ENCODE measurements around the gene DBT. TPM values are rescaled to one million over a fixed set of nuclear protein-coding genes. Genes with fewer than 3 reads are reported as not detected.
A peak's percentile ranks its signal among the peaks of the same experiment; 100 is the strongest.
"Not testable (repeated sequence)": the region's sequence is repeated elsewhere in the genome, so short reads cannot be mapped to it uniquely, and the experiment has no call there.

The DBT gene
- total RNA-seq, 1 experiment from 2014 or later: 14.0 TPM

- intact Hi-C loops (cut with micrococcal nuclease): no loop called here
- RAD21 ChIA-PET (ENCODE audit: low non-redundant PET in 1 of 2, low total read pairs in 2 of 2, uncharacterized antibody in 2 of 2, unreplicated experiment in 2 of 2): no interaction called here
- H2AFZ ChIP-seq (ENCODE audit: low read depth, low read length, poor library complexity, severe bottlenecking): peak overlapping the region; percentile 66
- POLR2A ChIA-PET: no interaction called here
- peak overlapping the region; percentile 87 for H3K27ac ChIP-seq (ENCODE audit: low read depth, low read length)
- H4K20me1 ChIP-seq (ENCODE audit: insufficient read depth): no peaks in the 10 kb centered on the region
- H3K4me2 ChIP-seq (ENCODE audit: low read length): peak overlapping the region; percentile 88
- H3K9ac ChIP-seq (ENCODE audit: low read length): peak overlapping the region; percentile 95
- peaks cover 0 to 15% of the 10 kb centered on the region in 2 experiments; a peak in 2 of 4 replicates for H3K4me1 ChIP-seq (ENCODE audit: control insufficient read depth in 1 of 2, insufficient read depth in 2 of 2, low read length in 2 of 2)
- H3K27me3 ChIP-seq (ENCODE audit: insufficient read depth, low read length): no peaks in the 10 kb centered on the region
- ATAC-seq (peak; percentile 53), DNase-seq (ENCODE audit: low read depth, low spot score) (peak; percentile 6)
- peak overlapping the region; percentile 94 to 99 for H3K4me3 ChIP-seq (replicated peaks in 1 of 2; ENCODE audit: low read depth in 1 of 2, low read length in 2 of 2)
- BruUV-seq (replicated peaks): TSS peak; percentile 84
- H3K79me2 ChIP-seq (ENCODE audit: insufficient read depth, low read length): peaks cover 35% of the 10 kb centered on the region
- H3K36me3 ChIP-seq (ENCODE audit: control insufficient read depth in 1 of 2, insufficient read depth in 2 of 2, low read length in 2 of 2): peaks cover 14 to 16% of the 10 kb centered on the region in 2 experiments; a peak in 3 of 4 replicates
- H3K9me2 ChIP-seq (ENCODE audit: insufficient read depth): no peaks in the 10 kb centered on the region
- H3K9me3 ChIP-seq (ENCODE audit: control insufficient read depth in 1 of 2, insufficient read depth in 1 of 2, low read depth in 1 of 2, low read length in 2 of 2): no peaks in the 10 kb centered on the region
- TF ChIP-seq CTCF (IDR thresholded peaks at IDR 0.05 in 2 of 3, conservative IDR thresholded peaks at IDR 0.05 in 1 of 3; ENCODE audit: borderline replicate concordance in 1 of 3, insufficient read depth in 1 of 3, low read depth in 2 of 3, low read length in 2 of 3): no peak
- TF ChIP-seq, protein P1, sequence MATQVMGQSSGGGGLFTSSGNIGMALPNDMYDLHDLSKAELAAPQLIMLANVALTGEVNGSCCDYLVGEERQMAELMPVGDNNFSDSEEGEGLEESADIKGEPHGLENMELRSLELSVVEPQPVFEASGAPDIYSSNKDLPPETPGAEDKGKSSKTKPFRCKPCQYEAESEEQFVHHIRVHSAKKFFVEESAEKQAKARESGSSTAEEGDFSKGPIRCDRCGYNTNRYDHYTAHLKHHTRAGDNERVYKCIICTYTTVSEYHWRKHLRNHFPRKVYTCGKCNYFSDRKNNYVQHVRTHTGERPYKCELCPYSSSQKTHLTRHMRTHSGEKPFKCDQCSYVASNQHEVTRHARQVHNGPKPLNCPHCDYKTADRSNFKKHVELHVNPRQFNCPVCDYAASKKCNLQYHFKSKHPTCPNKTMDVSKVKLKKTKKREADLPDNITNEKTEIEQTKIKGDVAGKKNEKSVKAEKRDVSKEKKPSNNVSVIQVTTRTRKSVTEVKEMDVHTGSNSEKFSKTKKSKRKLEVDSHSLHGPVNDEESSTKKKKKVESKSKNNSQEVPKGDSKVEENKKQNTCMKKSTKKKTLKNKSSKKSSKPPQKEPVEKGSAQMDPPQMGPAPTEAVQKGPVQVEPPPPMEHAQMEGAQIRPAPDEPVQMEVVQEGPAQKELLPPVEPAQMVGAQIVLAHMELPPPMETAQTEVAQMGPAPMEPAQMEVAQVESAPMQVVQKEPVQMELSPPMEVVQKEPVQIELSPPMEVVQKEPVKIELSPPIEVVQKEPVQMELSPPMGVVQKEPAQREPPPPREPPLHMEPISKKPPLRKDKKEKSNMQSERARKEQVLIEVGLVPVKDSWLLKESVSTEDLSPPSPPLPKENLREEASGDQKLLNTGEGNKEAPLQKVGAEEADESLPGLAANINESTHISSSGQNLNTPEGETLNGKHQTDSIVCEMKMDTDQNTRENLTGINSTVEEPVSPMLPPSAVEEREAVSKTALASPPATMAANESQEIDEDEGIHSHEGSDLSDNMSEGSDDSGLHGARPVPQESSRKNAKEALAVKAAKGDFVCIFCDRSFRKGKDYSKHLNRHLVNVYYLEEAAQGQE (IDR thresholded peaks at IDR 0.05; ENCODE audit: low read depth): no peak
- TF ChIP-seq POLR2A (IDR thresholded peaks at IDR 0.05; ENCODE audit: borderline replicate concordance, extremely low read depth, insufficient read depth, insufficient read length): no peak
- no peak for TF ChIP-seq YY1 (IDR thresholded peaks at IDR 0.05; ENCODE audit: extremely low read depth, insufficient replicate concordance, low read depth, low read length)
- no peak for TF ChIP-seq ELF1 (IDR thresholded peaks at IDR 0.05; ENCODE audit: borderline replicate concordance, low read depth)
- TF ChIP-seq, protein P2, sequence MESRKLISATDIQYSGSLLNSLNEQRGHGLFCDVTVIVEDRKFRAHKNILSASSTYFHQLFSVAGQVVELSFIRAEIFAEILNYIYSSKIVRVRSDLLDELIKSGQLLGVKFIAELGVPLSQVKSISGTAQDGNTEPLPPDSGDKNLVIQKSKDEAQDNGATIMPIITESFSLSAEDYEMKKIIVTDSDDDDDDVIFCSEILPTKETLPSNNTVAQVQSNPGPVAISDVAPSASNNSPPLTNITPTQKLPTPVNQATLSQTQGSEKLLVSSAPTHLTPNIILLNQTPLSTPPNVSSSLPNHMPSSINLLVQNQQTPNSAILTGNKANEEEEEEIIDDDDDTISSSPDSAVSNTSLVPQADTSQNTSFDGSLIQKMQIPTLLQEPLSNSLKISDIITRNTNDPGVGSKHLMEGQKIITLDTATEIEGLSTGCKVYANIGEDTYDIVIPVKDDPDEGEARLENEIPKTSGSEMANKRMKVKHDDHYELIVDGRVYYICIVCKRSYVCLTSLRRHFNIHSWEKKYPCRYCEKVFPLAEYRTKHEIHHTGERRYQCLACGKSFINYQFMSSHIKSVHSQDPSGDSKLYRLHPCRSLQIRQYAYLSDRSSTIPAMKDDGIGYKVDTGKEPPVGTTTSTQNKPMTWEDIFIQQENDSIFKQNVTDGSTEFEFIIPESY (IDR thresholded peaks at IDR 0.05; ENCODE audit: extremely low read depth, insufficient replicate concordance, low read length): no peak
- no peak for TF ChIP-seq JUND (IDR thresholded peaks at IDR 0.05)
- no peak for TF ChIP-seq FOSL1 (IDR thresholded peaks at IDR 0.05; ENCODE audit: low read depth)
- no peak for TF ChIP-seq POLR2AphosphoS5 (IDR thresholded peaks at IDR 0.05; ENCODE audit: low read depth, low read length)
- no peak for TF ChIP-seq SIN3A (IDR thresholded peaks at IDR 0.05; ENCODE audit: low read depth)
- CTCF ChIA-PET: interaction anchor here (1.3 kb wide), 1 partner anchor 16 kb away, joined by 4 read pairs; the partner anchor contains the start of gene DBT
These were observed 15.9 kb upstream of the DBT start for GRCh38 chr1:100265562-100265930.

DNA sequence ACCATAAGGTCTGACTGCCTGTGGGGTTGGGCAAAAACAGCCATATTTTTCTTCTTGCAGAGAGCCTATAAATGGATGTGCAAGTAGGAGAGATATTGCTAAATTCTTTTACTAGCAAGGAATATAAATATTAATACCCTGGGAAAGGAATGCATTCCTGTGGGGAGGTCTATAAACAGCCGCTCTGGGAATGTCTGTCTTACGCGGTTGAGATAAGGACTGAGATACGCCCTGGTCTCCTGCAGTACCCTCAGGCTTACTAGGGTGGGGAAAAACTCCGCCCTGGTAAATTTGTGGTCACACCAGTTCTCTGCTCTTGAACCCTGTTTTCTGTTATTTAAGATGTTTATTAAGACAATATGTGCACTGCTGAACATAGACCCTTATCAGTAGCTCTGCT lies 14.4 kb upstream of the DBT start:
- H3K9me3 ChIP-seq (ENCODE audit: control insufficient read depth in 1 of 2, insufficient read depth in 1 of 2, low read depth in 1 of 2, low read length in 2 of 2); POLR2A ChIA-PET; intact Hi-C loops (cut with micrococcal nuclease); H2AFZ ChIP-seq (ENCODE audit: low read depth, low read length, poor library complexity, severe bottlenecking); H3K4me3 ChIP-seq (replicated peaks in 1 of 2; ENCODE audit: low read depth in 1 of 2, low read length in 2 of 2); H3K27ac ChIP-seq (ENCODE audit: low read depth, low read length); H3K4me2 ChIP-seq (ENCODE audit: low read length); H3K9me2 ChIP-seq (ENCODE audit: insufficient read depth); RAD21 ChIA-PET (ENCODE audit: low non-redundant PET in 1 of 2, low total read pairs in 2 of 2, uncharacterized antibody in 2 of 2, unreplicated experiment in 2 of 2); ATAC-seq; H4K20me1 ChIP-seq (ENCODE audit: insufficient read depth); H3K27me3 ChIP-seq (ENCODE audit: insufficient read depth, low read length); CTCF ChIA-PET; BruUV-seq (replicated peaks); H3K9ac ChIP-seq (ENCODE audit: low read length); DNase-seq (ENCODE audit: low read depth, low spot score): not testable (repeated sequence)
- peaks cover 28% of the 10 kb centered on the region for H3K79me2 ChIP-seq (ENCODE audit: insufficient read depth, low read length)
- H3K36me3 ChIP-seq (ENCODE audit: control insufficient read depth in 1 of 2, insufficient read depth in 2 of 2, low read length in 2 of 2): peaks cover 2 to 12% of the 10 kb centered on the region in 2 experiments; a peak in 3 of 4 replicates
- H3K4me1 ChIP-seq (ENCODE audit: control insufficient read depth in 1 of 2, insufficient read depth in 2 of 2, low read length in 2 of 2): peaks cover 0 to 15% of the 10 kb centered on the region in 2 experiments; a peak in 2 of 4 replicates

All from HCT116 (cell line).